HL-60 (cell line): ENCODE results near the gene IFNGR1.

Experiments used
- DNase-seq, 2 experiments: peaks; one replicate each; pipeline ENCODE4 v3.0.0-alpha.2; 2010 to 2020; ENCODE audit warnings: low read depth in 1 of 2, low spot score in 1 of 2
- H3K27ac ChIP-seq: fragments of 250-450 bp; sonication (Bioruptor Pico); replicated peaks from 2 replicates; pipeline ENCODE4 v1.5.1; 2020; ENCODE audit warnings: mild to moderate bottlenecking, moderate library complexity
- H3K27me3 ChIP-seq: fragments of 250-450 bp; sonication (Bioruptor Pico); 2 replicates; pipeline ENCODE4 v1.5.1; 2021; ENCODE audit warnings: mild to moderate bottlenecking, moderate library complexity; ENCODE audit not compliant: insufficient read depth, poor library complexity, severe bottlenecking
- H3K4me3 ChIP-seq: replicated peaks from 2 replicates; pipeline ENCODE4 v1.5.1; 2011; ENCODE audit warnings: mild to moderate bottlenecking, control low read depth, low read length; ENCODE audit not compliant: insufficient read depth
- GABPA ChIP-seq: IDR thresholded peaks from 2 replicates; pipeline ENCODE4 v1.6.1; 2012; ENCODE audit warnings: low read depth
- POLR2AphosphoS5 ChIP-seq: IDR thresholded peaks from 2 replicates; pipeline ENCODE4 v1.6.1; 2012; ENCODE audit warnings: low read depth
- SPI1 ChIP-seq: IDR thresholded peaks from 2 replicates; pipeline ENCODE4 v1.6.1; 2012; ENCODE audit warnings: low read depth, mild to moderate bottlenecking, borderline replicate concordance
- TF ChIP-seq, protein P1 (sequence below): IDR thresholded peaks from one replicate; pipeline ENCODE4 v1.5.1; 2011; ENCODE audit warnings: low read length, control low read depth, inconsistent platforms; ENCODE audit not compliant: insufficient read depth
- TF ChIP-seq, protein P2 (sequence below): IDR thresholded peaks from 2 replicates; pipeline ENCODE4 v1.6.1; 2012; ENCODE audit warnings: low read depth; ENCODE audit not compliant: insufficient replicate concordance

Gene IFNGR1

DNA sequence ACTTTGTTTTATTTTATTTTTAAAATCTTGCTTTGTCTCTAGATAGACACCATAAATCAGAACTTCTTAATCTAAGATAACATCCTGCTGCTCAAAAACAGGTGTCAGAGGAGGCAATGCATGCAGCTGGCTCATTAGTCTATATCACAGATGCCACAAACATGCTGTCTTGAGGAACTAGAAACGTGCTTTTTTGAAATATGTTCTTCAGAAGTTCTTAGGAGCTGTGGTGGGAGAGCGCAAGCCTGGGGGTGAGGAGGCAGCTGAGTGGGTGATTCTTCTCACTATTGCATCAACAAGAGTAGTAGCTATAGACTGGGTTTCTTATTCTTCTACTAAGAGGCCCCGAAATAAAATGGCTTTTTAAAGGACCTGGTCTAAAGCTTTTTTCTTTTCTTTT, 69.1 kb downstream of the IFNGR1 start:
- H3K27ac ChIP-seq, result no peak overlapping the region
- DNase-seq, result peak; percentile 34 to 60
- no peak overlapping the region for H3K4me3 ChIP-seq
- TF ChIP-seq POLR2AphosphoS5 (no peak), SPI1 (no peak), GABPA (no peak)
- TF ChIP-seq, protein P1, sequence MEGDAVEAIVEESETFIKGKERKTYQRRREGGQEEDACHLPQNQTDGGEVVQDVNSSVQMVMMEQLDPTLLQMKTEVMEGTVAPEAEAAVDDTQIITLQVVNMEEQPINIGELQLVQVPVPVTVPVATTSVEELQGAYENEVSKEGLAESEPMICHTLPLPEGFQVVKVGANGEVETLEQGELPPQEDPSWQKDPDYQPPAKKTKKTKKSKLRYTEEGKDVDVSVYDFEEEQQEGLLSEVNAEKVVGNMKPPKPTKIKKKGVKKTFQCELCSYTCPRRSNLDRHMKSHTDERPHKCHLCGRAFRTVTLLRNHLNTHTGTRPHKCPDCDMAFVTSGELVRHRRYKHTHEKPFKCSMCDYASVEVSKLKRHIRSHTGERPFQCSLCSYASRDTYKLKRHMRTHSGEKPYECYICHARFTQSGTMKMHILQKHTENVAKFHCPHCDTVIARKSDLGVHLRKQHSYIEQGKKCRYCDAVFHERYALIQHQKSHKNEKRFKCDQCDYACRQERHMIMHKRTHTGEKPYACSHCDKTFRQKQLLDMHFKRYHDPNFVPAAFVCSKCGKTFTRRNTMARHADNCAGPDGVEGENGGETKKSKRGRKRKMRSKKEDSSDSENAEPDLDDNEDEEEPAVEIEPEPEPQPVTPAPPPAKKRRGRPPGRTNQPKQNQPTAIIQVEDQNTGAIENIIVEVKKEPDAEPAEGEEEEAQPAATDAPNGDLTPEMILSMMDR, result no peak
- TF ChIP-seq, protein P2, sequence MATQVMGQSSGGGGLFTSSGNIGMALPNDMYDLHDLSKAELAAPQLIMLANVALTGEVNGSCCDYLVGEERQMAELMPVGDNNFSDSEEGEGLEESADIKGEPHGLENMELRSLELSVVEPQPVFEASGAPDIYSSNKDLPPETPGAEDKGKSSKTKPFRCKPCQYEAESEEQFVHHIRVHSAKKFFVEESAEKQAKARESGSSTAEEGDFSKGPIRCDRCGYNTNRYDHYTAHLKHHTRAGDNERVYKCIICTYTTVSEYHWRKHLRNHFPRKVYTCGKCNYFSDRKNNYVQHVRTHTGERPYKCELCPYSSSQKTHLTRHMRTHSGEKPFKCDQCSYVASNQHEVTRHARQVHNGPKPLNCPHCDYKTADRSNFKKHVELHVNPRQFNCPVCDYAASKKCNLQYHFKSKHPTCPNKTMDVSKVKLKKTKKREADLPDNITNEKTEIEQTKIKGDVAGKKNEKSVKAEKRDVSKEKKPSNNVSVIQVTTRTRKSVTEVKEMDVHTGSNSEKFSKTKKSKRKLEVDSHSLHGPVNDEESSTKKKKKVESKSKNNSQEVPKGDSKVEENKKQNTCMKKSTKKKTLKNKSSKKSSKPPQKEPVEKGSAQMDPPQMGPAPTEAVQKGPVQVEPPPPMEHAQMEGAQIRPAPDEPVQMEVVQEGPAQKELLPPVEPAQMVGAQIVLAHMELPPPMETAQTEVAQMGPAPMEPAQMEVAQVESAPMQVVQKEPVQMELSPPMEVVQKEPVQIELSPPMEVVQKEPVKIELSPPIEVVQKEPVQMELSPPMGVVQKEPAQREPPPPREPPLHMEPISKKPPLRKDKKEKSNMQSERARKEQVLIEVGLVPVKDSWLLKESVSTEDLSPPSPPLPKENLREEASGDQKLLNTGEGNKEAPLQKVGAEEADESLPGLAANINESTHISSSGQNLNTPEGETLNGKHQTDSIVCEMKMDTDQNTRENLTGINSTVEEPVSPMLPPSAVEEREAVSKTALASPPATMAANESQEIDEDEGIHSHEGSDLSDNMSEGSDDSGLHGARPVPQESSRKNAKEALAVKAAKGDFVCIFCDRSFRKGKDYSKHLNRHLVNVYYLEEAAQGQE, result no peak
- H3K27me3 ChIP-seq, result no peaks in the 10 kb centered on the region

DNA sequence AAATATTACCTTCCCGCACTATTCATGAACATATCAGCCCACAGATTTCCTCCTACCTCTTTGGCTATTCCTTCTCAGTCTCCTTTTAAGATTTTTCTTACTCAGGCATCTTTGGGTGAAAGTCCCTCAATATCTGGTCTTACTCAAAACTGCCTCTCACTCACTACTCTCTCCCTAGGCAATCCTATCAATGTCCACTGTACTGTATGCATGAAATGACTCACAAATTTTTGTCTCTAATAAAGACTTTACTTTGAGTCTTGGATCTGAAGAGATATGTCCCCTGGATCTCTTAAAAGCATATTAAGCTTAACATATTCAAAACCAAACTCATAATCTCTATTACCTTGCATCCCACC, 70.2 kb downstream of the IFNGR1 start:
- H3K27me3 ChIP-seq, result no peaks in the 10 kb centered on the region
- TF ChIP-seq, protein P2, result no peak
- TF ChIP-seq GABPA (no peak), SPI1 (no peak), POLR2AphosphoS5 (no peak)
- TF ChIP-seq, protein P1, result no peak
- DNase-seq, result no peak
- peak overlapping the region; percentile 64 for H3K27ac ChIP-seq
- no peak overlapping the region for H3K4me3 ChIP-seq

DNA sequence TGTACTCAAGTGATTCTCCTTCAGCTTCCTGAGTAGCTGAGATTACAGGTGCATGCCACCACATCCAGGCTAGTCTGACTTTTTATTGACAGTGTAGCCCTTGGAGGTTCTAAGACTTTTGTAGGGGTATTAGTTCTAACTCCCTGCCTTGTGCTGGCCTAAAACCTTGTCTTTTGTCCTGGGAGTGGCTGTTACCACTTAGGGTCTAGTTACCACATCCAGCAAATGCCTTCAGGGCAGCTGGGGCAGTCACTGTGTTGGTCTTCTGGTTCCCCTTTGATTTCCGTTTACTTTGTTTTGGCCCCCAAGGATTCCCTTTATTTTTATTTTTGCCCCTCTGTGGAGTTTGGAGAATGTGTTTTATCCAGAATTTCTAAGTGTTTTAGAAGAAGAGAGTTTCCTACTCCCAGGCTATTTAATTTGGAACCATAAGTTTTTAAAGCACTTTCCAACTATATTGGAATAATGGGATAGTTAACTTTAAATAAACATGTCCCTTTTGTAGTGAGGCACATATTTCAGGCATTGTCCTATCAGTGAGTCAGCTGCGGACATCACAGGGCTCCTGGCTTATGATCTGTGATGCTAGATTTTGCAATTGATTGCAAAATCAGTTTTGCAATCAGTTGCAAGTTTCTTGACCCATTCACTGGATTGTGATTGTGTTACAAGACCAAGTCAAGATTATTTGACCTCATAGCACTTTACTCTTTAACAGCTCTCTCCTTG, 70.7 kb downstream of the IFNGR1 start:
- Histone ChIP-seq H3K27me3 (no peaks in the 10 kb centered on the region), H3K4me3 (no peak overlapping the region), H3K27ac (peak overlapping the region; percentile 64)
- DNase-seq, result peak; percentile 79 to 97
- TF ChIP-seq SPI1, result no peak
- TF ChIP-seq, protein P2, result no peak
- no peak for TF ChIP-seq GABPA
- no peak for TF ChIP-seq POLR2AphosphoS5
- TF ChIP-seq, protein P1, result no peak
